Aortic smooth muscle cell (primary cell): ENCODE measurements around the gene SENP3. TPM values are rescaled to one million over a fixed set of nuclear protein-coding genes. Genes with fewer than 3 reads are reported as not detected.

Experiments
- total RNA-seq: library from RNA; depleted of rRNA; stranded (reverse); fragments of >200 nt; gene quantifications from 2 replicates; pipeline ENCODE4 v1.2.3, GENCODE V29; 2014

SENP3 gene
- 55.3 and 71.7 TPM in 2 replicates for total RNA-seq

GRCh38 chr17:7561589-7562207 is at the start of gene SENP3:
TSS of gene SENP3 (plus strand) at chr17:7561919. CDS start at chr17:7563077, 1,158 bp downstream.

GRCh38 chr17:7548585-7549400 is 12.9 kb upstream of the SENP3 start, which contains the start of gene TNFSF12:
TSS of gene TNFSF12 (plus strand) at chr17:7549058. CDS start at chr17:7549154, 96 bp downstream.

GRCh38 chr17:7558544-7559319 is 3.0 kb upstream of the SENP3 start, which contains the start of gene TNFSF13:
TSS of gene TNFSF13 (plus strand) at chr17:7558750. CDS start at chr17:7559040, 290 bp downstream.

DNA sequence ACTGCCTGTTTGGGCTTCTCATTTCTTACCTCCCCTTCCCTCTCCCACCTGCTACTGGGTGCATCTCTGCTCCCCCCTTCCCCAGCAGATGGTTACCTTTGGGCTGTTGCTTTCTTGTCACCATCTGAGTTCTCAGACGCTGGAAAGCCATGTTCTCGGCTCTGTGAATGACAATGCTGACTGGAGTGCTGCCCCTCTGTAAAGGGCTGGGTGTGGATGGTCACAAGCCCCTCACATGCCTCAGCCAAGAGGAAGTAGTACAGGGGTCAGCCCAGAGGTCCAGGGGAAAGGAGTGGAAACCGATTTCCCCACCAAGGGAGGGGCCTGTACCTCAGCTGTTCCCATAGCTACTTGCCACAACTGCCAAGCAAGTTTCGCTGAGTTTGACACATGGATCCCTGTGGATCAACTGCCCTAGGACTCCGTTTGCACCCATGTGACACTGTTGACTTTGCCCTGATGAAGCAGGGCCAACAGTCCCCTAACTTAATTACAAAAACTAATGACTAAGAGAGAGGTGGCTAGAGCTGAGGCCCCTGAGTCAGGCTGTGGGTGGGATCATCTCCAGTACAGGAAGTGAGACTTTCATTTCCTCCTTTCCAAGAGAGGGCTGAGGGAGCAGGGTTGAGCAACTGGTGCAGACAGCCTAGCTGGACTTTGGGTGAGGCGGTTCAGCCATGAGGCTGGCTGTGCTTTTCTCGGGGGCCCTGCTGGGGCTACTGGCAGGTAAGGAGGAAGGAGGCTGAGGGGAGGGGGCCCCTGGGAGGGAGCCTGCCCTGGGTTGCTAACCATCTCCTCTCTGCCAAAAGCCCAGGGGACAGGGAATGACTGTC is 17.5 kb downstream of the SENP3 start, which contains the start of gene CD68:
Gene CD68, plus strand, starts transcription at position 638 of the 833 bp plus-strand sequence. Its CDS starts 40 bp downstream, at position 678.

GRCh38 chr17:7583253-7584109 is 21.8 kb downstream of the SENP3 start, which contains the start of gene MPDU1:
TSS of gene MPDU1 (plus strand) at chr17:7583852. CDS start at chr17:7583863, 11 bp downstream.

DNA sequence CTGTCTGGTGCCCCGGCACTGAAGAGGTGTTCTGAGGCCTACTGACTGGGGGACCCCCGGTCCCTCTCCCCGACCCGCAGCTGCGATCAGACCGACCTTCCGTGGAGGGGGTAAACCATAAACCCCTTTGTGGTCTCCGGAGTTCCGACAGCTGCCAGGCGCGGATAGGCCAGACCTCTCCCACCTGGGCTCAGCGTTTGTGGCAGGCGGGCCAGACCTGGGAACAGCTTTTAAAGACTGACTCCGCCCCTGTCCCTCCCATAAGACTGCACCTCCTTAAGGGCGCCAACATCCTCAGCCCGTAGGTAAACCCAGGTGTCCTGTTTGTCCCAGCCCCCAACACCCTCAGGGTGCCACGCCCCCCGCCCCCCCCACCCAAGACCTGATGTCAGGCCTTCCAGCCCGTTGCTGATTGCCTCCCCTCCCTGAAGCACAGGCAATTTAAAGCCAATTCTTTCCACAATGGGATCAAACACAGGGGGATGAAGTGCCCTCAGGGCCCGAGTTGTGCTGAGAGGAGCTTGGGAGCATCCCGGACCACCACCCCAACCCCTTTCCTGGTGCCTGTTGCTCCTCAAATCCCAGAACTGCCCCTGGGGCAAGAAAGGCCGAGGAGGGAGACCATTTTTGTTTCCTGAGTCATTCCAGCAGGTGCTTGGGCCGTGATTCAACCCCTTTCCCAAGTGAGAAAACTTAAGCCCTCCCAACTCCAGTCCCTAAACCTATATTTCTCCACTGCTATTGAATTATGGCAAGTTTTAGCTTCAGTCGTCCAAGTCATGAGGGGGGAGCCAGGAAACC is 28.4 kb downstream of the SENP3 start, which contains the start of gene SOX15:
Gene SOX15, minus strand, starts transcription at position 204 of the 801 bp plus-strand sequence. CDS start 418 bp downstream, outside the sequence.

GRCh38 chr17:7614425-7615264 is 52.9 kb downstream of the SENP3 start, which contains the start of gene FXR2:
TSS of gene FXR2 (minus strand) at chr17:7614897. CDS start at chr17:7614532, 365 bp downstream.

Other genes starting within 250 kb of the SENP3 start
- 33.6 and 40.6 TPM in 2 replicates for gene GPS2, start 246.6 kb upstream of the SENP3 start, total RNA-seq
- 14.2 and 18.9 TPM in 2 replicates for gene NEURL4, start 232.6 kb upstream of the SENP3 start, total RNA-seq
- gene ACAP1, start 225.4 kb upstream of the SENP3 start, total RNA-seq: 0.56 and 2.2 TPM in 2 replicates
- gene KCTD11, start 209.8 kb upstream of the SENP3 start, total RNA-seq: 5.8 and 5.9 TPM in 2 replicates
- gene TMEM95, start 206.8 kb upstream of the SENP3 start, total RNA-seq: not detected in 2 replicates
- not detected in 2 replicates for gene TNK1, start 180.8 kb upstream of the SENP3 start, total RNA-seq
- 18.6 and 25.4 TPM in 2 replicates for gene PLSCR3, start 167.4 kb upstream of the SENP3 start, total RNA-seq
- 55.4 and 82.8 TPM in 2 replicates for gene TMEM256, start 157.8 kb upstream of the SENP3 start, total RNA-seq
- 2.5 and 6.7 TPM in 2 replicates for gene NLGN2, start 154.1 kb upstream of the SENP3 start, total RNA-seq
- not detected in 2 replicates for gene SPEM1, start 141.6 kb upstream of the SENP3 start, total RNA-seq
- gene SPEM2, start 136.3 kb upstream of the SENP3 start, total RNA-seq: not detected in 2 replicates
- not detected in 2 replicates for gene SPEM3, start 133.1 kb upstream of the SENP3 start, total RNA-seq
- gene TMEM102, start 126.5 kb upstream of the SENP3 start, total RNA-seq: 2.4 and 3.2 TPM in 2 replicates
- 0.13 and 0.19 TPM in 2 replicates for gene FGF11, start 122.4 kb upstream of the SENP3 start, total RNA-seq
- gene CHRNB1, start 116.9 kb upstream of the SENP3 start, total RNA-seq: 6.6 and 7.6 TPM in 2 replicates
- 18.2 and 23.6 TPM in 2 replicates for gene ZBTB4, start 82.3 kb upstream of the SENP3 start, total RNA-seq
- gene SLC35G6, start 80.5 kb upstream of the SENP3 start, total RNA-seq: not detected in 2 replicates
- 98.6 and 101 TPM in 2 replicates for gene POLR2A, start 77.6 kb upstream of the SENP3 start, total RNA-seq
- gene TNFSF12, start 12.9 kb upstream of the SENP3 start, total RNA-seq: 9.2 and 21.8 TPM in 2 replicates
- gene TNFSF13, start 3.2 kb upstream of the SENP3 start, total RNA-seq: 3.4 and 4.1 TPM in 2 replicates
- gene CD68, start 17.7 kb downstream of the SENP3 start, total RNA-seq: 47.7 and 75.6 TPM in 2 replicates
- 41.5 and 57.2 TPM in 2 replicates for gene MPDU1, start 21.9 kb downstream of the SENP3 start, total RNA-seq
- gene SOX15, start 28.2 kb downstream of the SENP3 start, total RNA-seq: 0.19 and 0.26 TPM in 2 replicates
- gene FXR2, start 53.0 kb downstream of the SENP3 start, total RNA-seq: 45.9 and 56.7 TPM in 2 replicates
- 45.6 and 50.5 TPM in 2 replicates for gene SAT2, start 65.9 kb downstream of the SENP3 start, total RNA-seq
- 0.26 and 0.50 TPM in 2 replicates for gene SHBG, start 68.2 kb downstream of the SENP3 start, total RNA-seq
- gene ATP1B2, start 89.0 kb downstream of the SENP3 start, total RNA-seq: under 0.01 TPM in 2 replicates
- gene TP53, start 125.6 kb downstream of the SENP3 start, total RNA-seq: 14.1 and 19.5 TPM in 2 replicates
- 3.3 and 4.9 TPM in 2 replicates for gene WRAP53, start 126.6 kb downstream of the SENP3 start, total RNA-seq
- gene EFNB3, start 143.3 kb downstream of the SENP3 start, total RNA-seq: under 0.01 and 0.12 TPM in 2 replicates
- gene DNAH2, start 155.8 kb downstream of the SENP3 start, total RNA-seq: 0.12 and 0.13 TPM in 2 replicates